Ovary (tissue), 3 donors: ENCODE results near the gene SUGCT.

Experiments used
- EP300 ChIP-seq: sonication (generic); formaldehyde crosslinking; IDR thresholded peaks from one replicate; pipeline ENCODE4 v1.6.1; 2017; ENCODE audit warnings: antibody characterized with exemption
- POLR2A ChIP-seq: fragments of 450-650 bp; IDR thresholded peaks from one replicate; pipeline ENCODE4 v1.6.1; 2017; ENCODE audit warnings: antibody characterized with exemption, mild to moderate bottlenecking, moderate library complexity
- TF ChIP-seq, protein P1 (sequence below), 3 donors: fragments of 450-650 bp in 2 of 3; fragments of 200-600 bp in 1 of 3; IDR thresholded peaks; one replicate each; pipeline versions ENCODE4 v1.5.1 to v1.8.0; 2016 to 2022; ENCODE audit warnings: antibody characterized with exemption in 3 of 3, mild to moderate bottlenecking in 1 of 3
- donor health status: DM: no; HTN: no; CAD: no.

DNA sequence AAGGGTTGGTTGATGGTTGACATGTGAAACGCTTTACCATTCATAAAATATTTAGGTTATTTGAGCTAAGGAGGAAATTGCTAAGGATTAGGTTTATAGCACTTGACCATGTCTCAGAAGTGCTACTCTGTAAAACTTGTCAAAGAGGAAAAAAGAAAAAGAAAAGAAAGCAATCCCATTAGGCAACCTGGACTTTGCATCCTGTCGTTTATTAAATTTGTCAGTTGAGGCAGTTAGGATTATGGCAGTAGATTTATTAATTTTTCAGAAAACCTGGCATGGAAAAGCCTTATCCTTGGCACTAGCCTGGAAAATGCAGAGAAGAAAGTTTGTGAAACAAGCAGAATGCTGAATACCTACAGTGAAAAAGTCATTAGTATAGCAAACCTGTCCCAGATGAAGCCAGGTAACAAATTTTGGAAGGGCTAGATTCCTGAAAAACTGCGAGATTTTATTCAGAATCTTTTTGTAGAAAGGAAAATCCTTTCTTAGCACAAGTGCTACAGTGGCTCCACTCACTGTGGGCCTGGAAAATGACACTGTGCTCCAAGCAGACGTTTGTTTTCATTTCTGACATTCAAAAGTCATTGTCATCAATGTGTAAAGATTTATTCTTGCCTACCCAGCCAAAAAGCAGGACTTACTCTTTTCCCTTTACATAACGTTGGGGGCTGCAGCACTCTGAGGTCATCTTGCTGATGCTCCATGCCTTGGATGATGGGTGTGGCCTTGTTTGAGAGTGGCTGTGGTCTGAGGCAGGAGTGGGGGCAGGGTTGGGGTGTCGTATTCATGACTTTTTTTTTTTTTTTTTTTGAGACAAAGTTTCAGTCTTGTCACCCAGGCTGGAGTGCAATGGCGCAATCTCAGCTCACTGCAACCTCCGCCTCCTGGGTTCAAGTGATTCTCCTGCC is 664.9 kb downstream of the SUGCT start:
- TF ChIP-seq, protein P1, sequence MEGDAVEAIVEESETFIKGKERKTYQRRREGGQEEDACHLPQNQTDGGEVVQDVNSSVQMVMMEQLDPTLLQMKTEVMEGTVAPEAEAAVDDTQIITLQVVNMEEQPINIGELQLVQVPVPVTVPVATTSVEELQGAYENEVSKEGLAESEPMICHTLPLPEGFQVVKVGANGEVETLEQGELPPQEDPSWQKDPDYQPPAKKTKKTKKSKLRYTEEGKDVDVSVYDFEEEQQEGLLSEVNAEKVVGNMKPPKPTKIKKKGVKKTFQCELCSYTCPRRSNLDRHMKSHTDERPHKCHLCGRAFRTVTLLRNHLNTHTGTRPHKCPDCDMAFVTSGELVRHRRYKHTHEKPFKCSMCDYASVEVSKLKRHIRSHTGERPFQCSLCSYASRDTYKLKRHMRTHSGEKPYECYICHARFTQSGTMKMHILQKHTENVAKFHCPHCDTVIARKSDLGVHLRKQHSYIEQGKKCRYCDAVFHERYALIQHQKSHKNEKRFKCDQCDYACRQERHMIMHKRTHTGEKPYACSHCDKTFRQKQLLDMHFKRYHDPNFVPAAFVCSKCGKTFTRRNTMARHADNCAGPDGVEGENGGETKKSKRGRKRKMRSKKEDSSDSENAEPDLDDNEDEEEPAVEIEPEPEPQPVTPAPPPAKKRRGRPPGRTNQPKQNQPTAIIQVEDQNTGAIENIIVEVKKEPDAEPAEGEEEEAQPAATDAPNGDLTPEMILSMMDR (IDR thresholded peaks at IDR 0.05), result no peak
- no peak for TF ChIP-seq POLR2A
- no peak for TF ChIP-seq EP300
